ENCODE measurements around the gene BSPH1.

DNA sequence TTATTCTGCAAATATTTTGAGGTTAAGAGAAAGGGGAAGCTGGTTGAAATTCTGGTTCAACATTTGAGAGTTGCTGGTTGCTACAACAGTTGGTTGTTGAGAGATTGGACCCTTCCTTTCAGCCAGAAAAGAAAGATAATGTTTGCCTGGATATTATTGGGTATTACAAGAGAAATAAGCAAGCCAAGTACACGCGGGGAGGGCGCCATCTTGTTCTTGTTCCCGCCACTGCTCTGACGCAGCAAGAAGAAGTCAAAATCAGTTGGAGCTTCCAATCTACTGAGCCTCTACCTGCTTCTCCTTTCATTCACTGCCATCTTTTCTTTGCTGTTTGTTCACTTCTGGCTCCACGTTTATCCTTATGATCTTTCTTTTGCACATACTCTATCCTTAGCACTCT is 18.4 kb downstream of the BSPH1 start:
- TF ChIP-seq EZH2 (IDR thresholded peaks at IDR 0.05; ENCODE audit: borderline replicate concordance, low read length), result no peak
- TF ChIP-seq, protein P1, sequence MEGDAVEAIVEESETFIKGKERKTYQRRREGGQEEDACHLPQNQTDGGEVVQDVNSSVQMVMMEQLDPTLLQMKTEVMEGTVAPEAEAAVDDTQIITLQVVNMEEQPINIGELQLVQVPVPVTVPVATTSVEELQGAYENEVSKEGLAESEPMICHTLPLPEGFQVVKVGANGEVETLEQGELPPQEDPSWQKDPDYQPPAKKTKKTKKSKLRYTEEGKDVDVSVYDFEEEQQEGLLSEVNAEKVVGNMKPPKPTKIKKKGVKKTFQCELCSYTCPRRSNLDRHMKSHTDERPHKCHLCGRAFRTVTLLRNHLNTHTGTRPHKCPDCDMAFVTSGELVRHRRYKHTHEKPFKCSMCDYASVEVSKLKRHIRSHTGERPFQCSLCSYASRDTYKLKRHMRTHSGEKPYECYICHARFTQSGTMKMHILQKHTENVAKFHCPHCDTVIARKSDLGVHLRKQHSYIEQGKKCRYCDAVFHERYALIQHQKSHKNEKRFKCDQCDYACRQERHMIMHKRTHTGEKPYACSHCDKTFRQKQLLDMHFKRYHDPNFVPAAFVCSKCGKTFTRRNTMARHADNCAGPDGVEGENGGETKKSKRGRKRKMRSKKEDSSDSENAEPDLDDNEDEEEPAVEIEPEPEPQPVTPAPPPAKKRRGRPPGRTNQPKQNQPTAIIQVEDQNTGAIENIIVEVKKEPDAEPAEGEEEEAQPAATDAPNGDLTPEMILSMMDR (conservative IDR thresholded peaks at IDR 0.05 in 1 of 2, IDR thresholded peaks at IDR 0.05 in 1 of 2; ENCODE audit: extremely low read depth in 1 of 2, insufficient read depth in 1 of 2, low read depth in 1 of 2, low read length in 2 of 2), result no peak
